SK-N-SH (cell line): ENCODE data around the gene FBXO30. TPM values are rescaled to one million over a fixed set of nuclear protein-coding genes. Genes with fewer than 3 reads are reported as not detected.

Source experiments
- CTCF ChIA-PET: fragments of 300-600, 350-600 bp; formaldehyde crosslinking; extraction: SDS; loops from one replicate; lab custom pipeline; 2021; lab: Yijun Ruan, JAX
- POLR2A ChIA-PET: fragments of 350-600 bp; sonication (Branson Sonifier 250); formaldehyde crosslinking; extraction: SDS; loops from one replicate; lab custom pipeline; 2020; ENCODE audit warnings: antibody characterized with exemption, inconsistent platforms; lab: Yijun Ruan, JAX
- DNase-seq: peaks from one replicate; pipeline ENCODE4 v3.0.0; 2012
- H2AFZ ChIP-seq: fragments of 200-600 bp; sonication (generic); 2 replicates; pipeline ENCODE4 v1.8.1; 2016; ENCODE audit warnings: antibody characterized with exemption, mild to moderate bottlenecking, low read depth
- H3F3A ChIP-seq: fragments of 200-600 bp; sonication (generic); replicated peaks from 2 replicates; pipeline ENCODE3; 2016; ENCODE audit warnings: antibody characterized with exemption, mild to moderate bottlenecking; ENCODE audit not compliant: insufficient read depth
- H3K27ac ChIP-seq, 2 experiments: fragments of 200-500 bp in 1 of 2; fragments of 200-600 bp in 1 of 2; sonication (Bioruptor generic) in 1 of 2; sonication (generic), shearing (Covaris generic) in 1 of 2; 2 replicates each; pipeline versions ENCODE4 v1.5.1 to v1.6.1; 2014 to 2016; ENCODE audit warnings: low read depth in 2 of 2, inconsistent platforms in 1 of 2, low read length in 1 of 2, mild to moderate bottlenecking in 1 of 2, mixed read lengths in 1 of 2
- H3K27me3 ChIP-seq: fragments of 200-600 bp; sonication (generic), shearing (Covaris generic); 2 replicates; pipeline ENCODE4 v1.6.1; 2016; ENCODE audit warnings: mixed run types; ENCODE audit not compliant: insufficient read depth
- H3K36me3 ChIP-seq, 2 experiments: fragments of 200-500 bp in 1 of 2; fragments of 200-600 bp in 1 of 2; sonication (Bioruptor generic) in 1 of 2; sonication (generic) in 1 of 2; replicated peaks in 1 of 2; 2 replicates each; pipeline versions ENCODE3 to v1.5.1; 2014 to 2016; ENCODE audit warnings: low read length in 1 of 2, mild to moderate bottlenecking in 1 of 2; ENCODE audit not compliant: insufficient read depth in 2 of 2, control insufficient read depth in 1 of 2
- H3K4me1 ChIP-seq, 2 experiments: fragments of 200-500 bp in 1 of 2; fragments of 200-600 bp in 1 of 2; sonication (Bioruptor generic) in 1 of 2; sonication (generic), shearing (Covaris generic) in 1 of 2; 2 replicates each; pipeline versions ENCODE4 v1.5.1 to v1.6.1; 2014 to 2016; ENCODE audit warnings: low read depth in 1 of 2, low read length in 1 of 2, mixed run types in 1 of 2; ENCODE audit not compliant: insufficient read depth in 2 of 2, control insufficient read depth in 1 of 2
- H3K4me2 ChIP-seq: fragments of 200-600 bp; sonication (generic), shearing (Covaris generic); 2 replicates; pipeline ENCODE4 v1.6.1; 2017; ENCODE audit warnings: mixed run types
- H3K4me3 ChIP-seq, 2 experiments: fragments of 200-500 bp in 1 of 2; fragments of 200-600 bp in 1 of 2; sonication (Bioruptor generic) in 1 of 2; sonication (generic), shearing (Covaris generic) in 1 of 2; 2 replicates each; pipeline versions ENCODE4 v1.5.1 to v1.8.1; 2014 to 2016; ENCODE audit warnings: low read depth in 2 of 2, inconsistent platforms in 1 of 2, low read length in 1 of 2, mild to moderate bottlenecking in 1 of 2, mixed read lengths in 1 of 2, moderate library complexity in 1 of 2
- H3K79me2 ChIP-seq: fragments of 200-600 bp; sonication (generic); 2 replicates; pipeline ENCODE4 v1.8.1; 2017; ENCODE audit warnings: mild to moderate bottlenecking; ENCODE audit not compliant: insufficient read depth
- H3K9ac ChIP-seq: fragments of 200-600 bp; sonication (generic); 2 replicates; pipeline ENCODE4 v1.6.1; 2017; ENCODE audit warnings: mixed run types
- H3K9me2 ChIP-seq: fragments of 200-600 bp; sonication (generic); 2 replicates; pipeline ENCODE4 v1.6.1; 2017; ENCODE audit warnings: mixed run types
- H3K9me3 ChIP-seq: fragments of 200-600 bp; sonication (generic); 2 replicates; pipeline ENCODE4 v1.6.1; 2017; ENCODE audit warnings: mixed run types, mild to moderate bottlenecking, moderate library complexity
- H4K20me1 ChIP-seq: fragments of 200-600 bp; sonication (generic); 2 replicates; pipeline ENCODE4 v1.6.1; 2017; ENCODE audit warnings: mild to moderate bottlenecking, mixed run types; ENCODE audit not compliant: insufficient read depth
- CHD2 ChIP-seq: fragments of 150-350 bp; IDR thresholded peaks from 2 replicates; pipeline ENCODE4 v1.6.1; 2018; ENCODE audit warnings: low read length; ENCODE audit not compliant: partially characterized antibody
- CTCF ChIP-seq: fragments of 200-600 bp; sonication (generic); IDR thresholded peaks from 2 replicates; pipeline ENCODE4 v1.6.1; 2017; ENCODE audit warnings: antibody characterized with exemption, mild to moderate bottlenecking, moderate library complexity
- ELF1 ChIP-seq: IDR thresholded peaks from 2 replicates; pipeline ENCODE4 v1.4.0; 2012
- EP300 ChIP-seq, 2 experiments: IDR thresholded peaks; 2 replicates each; pipeline versions ENCODE4 v1.4.0 to v1.6.1; 2012; ENCODE audit warnings: borderline replicate concordance in 1 of 2, low read depth in 1 of 2, low read length in 1 of 2
- FOSL2 ChIP-seq: IDR thresholded peaks from 2 replicates; pipeline ENCODE4 v1.4.0; 2012; ENCODE audit warnings: low read depth, mild to moderate bottlenecking, moderate library complexity, borderline replicate concordance
- FOXJ3 ChIP-seq: sonication (generic); formaldehyde crosslinking; IDR thresholded peaks from 2 replicates; pipeline ENCODE4 v1.5.1; 2020; ENCODE audit warnings: mild to moderate bottlenecking, missing genetic modification reagents
- GABPA ChIP-seq: IDR thresholded peaks from 2 replicates; pipeline ENCODE4 v1.4.0; 2012; ENCODE audit warnings: low read depth, mild to moderate bottlenecking
- IRF3 ChIP-seq: fragments of 150-350 bp; IDR thresholded peaks from 2 replicates; pipeline ENCODE4 v1.6.1; 2016; ENCODE audit warnings: mild to moderate bottlenecking, low read depth, low read length
- MAX ChIP-seq: IDR thresholded peaks from 2 replicates; pipeline ENCODE4 v1.4.0; 2012; ENCODE audit warnings: low read depth
- NRF1 ChIP-seq: IDR thresholded peaks from 2 replicates; pipeline ENCODE4 v1.6.1; 2012; ENCODE audit warnings: low read depth, mild to moderate bottlenecking, low read length
- POLR2AphosphoS5 ChIP-seq: IDR thresholded peaks from 2 replicates; pipeline ENCODE4 v1.6.1; 2012; ENCODE audit warnings: low read depth, low read length
- RCOR1 ChIP-seq: fragments of 150-350 bp; IDR thresholded peaks from 2 replicates; pipeline ENCODE4 v1.6.1; 2017; ENCODE audit warnings: antibody characterized with exemption, low read length
- RFX5 ChIP-seq: IDR thresholded peaks from 2 replicates; pipeline ENCODE4 v1.6.1; 2012; ENCODE audit warnings: mild to moderate bottlenecking, improper control_type of control experiment, low read length
- SIN3A ChIP-seq: IDR thresholded peaks from 2 replicates; pipeline ENCODE4 v1.6.1; 2012; ENCODE audit warnings: low read depth, mild to moderate bottlenecking, low read length, moderate library complexity, borderline replicate concordance
- SMC3 ChIP-seq: IDR thresholded peaks from 2 replicates; pipeline ENCODE4 v1.6.1; 2012; ENCODE audit warnings: low read depth, low read length, improper control_type of control experiment
- TCF12 ChIP-seq: IDR thresholded peaks from 2 replicates; pipeline ENCODE4 v1.4.0; 2012
- YY1 ChIP-seq: IDR thresholded peaks from 2 replicates; pipeline ENCODE4 v1.4.0; 2012; ENCODE audit warnings: low read depth, mild to moderate bottlenecking
- ZBTB33 ChIP-seq: IDR thresholded peaks from 2 replicates; pipeline ENCODE4 v1.4.0; 2012; ENCODE audit warnings: low read depth, borderline replicate concordance
- WGBS: methylation state at CpG from one replicate; pipeline ENCODE4 v1.1.6; 2017; ENCODE audit warnings: low lambda C conversion rate; 5-methylcytosine and 5-hydroxymethylcytosine counted together
- polyA plus RNA-seq, 3 experiments: library from polyadenylated mRNA; depleted of rRNA; stranded (reverse); fragments of >200 nt; gene quantifications; 2 replicates each; pipeline ENCODE4 v1.2.3, GENCODE V29; 2012

The FBXO30 gene
- polyA plus RNA-seq, 1 of the 3 experiments (the other 2 are of a cell fraction), result 1.7 TPM

GRCh38 chr6:145798530-145798929, 16.1 kb downstream of the FBXO30 start:
- H3K9ac ChIP-seq, result no peak overlapping the region
- H3K4me2 ChIP-seq, result no peak overlapping the region
- POLR2A ChIA-PET, result no interaction called here
- no peaks in the 10 kb centered on the region for H3K9me2 ChIP-seq
- H3K4me1 ChIP-seq, result no peaks in the 10 kb centered on the region
- no peaks in the 10 kb centered on the region for H3K9me3 ChIP-seq
- no peak overlapping the region for H2AFZ ChIP-seq
- peaks cover 43% of the 10 kb centered on the region for H4K20me1 ChIP-seq
- DNase-seq, result no peak
- 94% methylated on average over 2 of the region's 2 CpGs for WGBS
- no peak overlapping the region for H3K4me3 ChIP-seq
- H3K36me3 ChIP-seq, result peaks cover 35 to 56% of the 10 kb centered on the region in 2 experiments
- no peak overlapping the region for H3K27ac ChIP-seq
- CTCF ChIA-PET, result no interaction called here
- H3K79me2 ChIP-seq, result peaks cover 96% of the 10 kb centered on the region
- H3F3A ChIP-seq, result peaks cover 6% of the 10 kb centered on the region
- TF ChIP-seq SIN3A (no peak), RFX5 (no peak), EP300 (IDR thresholded peaks at IDR 0.05; ENCODE audit: borderline replicate concordance in 1 of 2, low read depth in 1 of 2, low read length in 1 of 2) (no peak), FOXJ3 (CRISPR knock-in tag) (no peak), RCOR1 (no peak), CHD2 (no peak), IRF3 (no peak), FOSL2 (no peak), ELF1 (no peak), MAX (no peak), POLR2AphosphoS5 (no peak), SMC3 (no peak), NRF1 (no peak), TCF12 (no peak), YY1 (no peak), GABPA (no peak), CTCF (no peak), ZBTB33 (no peak)
- H3K27me3 ChIP-seq, result no peaks in the 10 kb centered on the region
